ENCODE measurements around the gene BAHCC1. TPM values are rescaled to one million over a fixed set of nuclear protein-coding genes. Genes with fewer than 3 reads are reported as not detected.

The BAHCC1 gene
- total RNA-seq, 1 donor: 11.2 TPM

GRCh38 chr17:81398832-81399411 lies 3.7 kb downstream of the BAHCC1 start:
- Histone ChIP-seq H3K9me3 (ENCODE audit: low read depth, low read length) (no peaks in the 10 kb centered on the region), H3K4me2 (ENCODE audit: insufficient read depth, low read length) (peak overlapping the region; percentile 95), H3K36me3 (ENCODE audit: insufficient read depth, low read length) (no peaks in the 10 kb centered on the region), H4K20me1 (ENCODE audit: insufficient read depth, low read length) (peaks cover 8% of the 10 kb centered on the region), H3K4me3 (ENCODE audit: insufficient read depth, low read length) (peak overlapping the region; percentile 84), H3K79me2 (ENCODE audit: insufficient read depth, low read length) (peaks cover 74% of the 10 kb centered on the region), H3K27ac (ENCODE audit: low read depth, low read length) (peak overlapping the region; percentile 86), H3K4me1 (ENCODE audit: insufficient read depth, low read length) (peaks cover 50% of the 10 kb centered on the region), H2AFZ (ENCODE audit: low read length) (peak overlapping the region; percentile 32), H3K27me3 (ENCODE audit: insufficient read depth, low read length) (no peaks in the 10 kb centered on the region)
- TF ChIP-seq, protein P1, sequence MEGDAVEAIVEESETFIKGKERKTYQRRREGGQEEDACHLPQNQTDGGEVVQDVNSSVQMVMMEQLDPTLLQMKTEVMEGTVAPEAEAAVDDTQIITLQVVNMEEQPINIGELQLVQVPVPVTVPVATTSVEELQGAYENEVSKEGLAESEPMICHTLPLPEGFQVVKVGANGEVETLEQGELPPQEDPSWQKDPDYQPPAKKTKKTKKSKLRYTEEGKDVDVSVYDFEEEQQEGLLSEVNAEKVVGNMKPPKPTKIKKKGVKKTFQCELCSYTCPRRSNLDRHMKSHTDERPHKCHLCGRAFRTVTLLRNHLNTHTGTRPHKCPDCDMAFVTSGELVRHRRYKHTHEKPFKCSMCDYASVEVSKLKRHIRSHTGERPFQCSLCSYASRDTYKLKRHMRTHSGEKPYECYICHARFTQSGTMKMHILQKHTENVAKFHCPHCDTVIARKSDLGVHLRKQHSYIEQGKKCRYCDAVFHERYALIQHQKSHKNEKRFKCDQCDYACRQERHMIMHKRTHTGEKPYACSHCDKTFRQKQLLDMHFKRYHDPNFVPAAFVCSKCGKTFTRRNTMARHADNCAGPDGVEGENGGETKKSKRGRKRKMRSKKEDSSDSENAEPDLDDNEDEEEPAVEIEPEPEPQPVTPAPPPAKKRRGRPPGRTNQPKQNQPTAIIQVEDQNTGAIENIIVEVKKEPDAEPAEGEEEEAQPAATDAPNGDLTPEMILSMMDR (IDR thresholded peaks at IDR 0.05; ENCODE audit: extremely low read depth, low read depth, low read length): no peak
- peak; percentile 94 for DNase-seq (ENCODE audit: insufficient read length, low spot score, missing footprints)

- no peaks in the 10 kb centered on the region for H3K27me3 ChIP-seq (ENCODE audit: insufficient read depth, low read length)
- H3K79me2 ChIP-seq (ENCODE audit: insufficient read depth, low read length): peaks cover 76% of the 10 kb centered on the region
- DNase-seq (ENCODE audit: insufficient read length, low spot score, missing footprints): peak; percentile 94
- H3K4me1 ChIP-seq (ENCODE audit: insufficient read depth, low read length): peaks cover 51% of the 10 kb centered on the region
- TF ChIP-seq, protein P1 (IDR thresholded peaks at IDR 0.05; ENCODE audit: extremely low read depth, low read depth, low read length): no peak
- peaks cover 3% of the 10 kb centered on the region for H4K20me1 ChIP-seq (ENCODE audit: insufficient read depth, low read length)
- H3K4me2 ChIP-seq (ENCODE audit: insufficient read depth, low read length): peak overlapping the region; percentile 88
- no peaks in the 10 kb centered on the region for H3K9me3 ChIP-seq (ENCODE audit: low read depth, low read length)
- no peaks in the 10 kb centered on the region for H3K36me3 ChIP-seq (ENCODE audit: insufficient read depth, low read length)
- H3K4me3 ChIP-seq (ENCODE audit: insufficient read depth, low read length): peak overlapping the region; percentile 84
- H3K27ac ChIP-seq (ENCODE audit: low read depth, low read length): peak overlapping the region; percentile 72
- H2AFZ ChIP-seq (ENCODE audit: low read length): peak overlapping the region; percentile 10
Observed at GRCh38 chr17:81399481-81400153, 4.4 kb downstream of the BAHCC1 start.

DNA sequence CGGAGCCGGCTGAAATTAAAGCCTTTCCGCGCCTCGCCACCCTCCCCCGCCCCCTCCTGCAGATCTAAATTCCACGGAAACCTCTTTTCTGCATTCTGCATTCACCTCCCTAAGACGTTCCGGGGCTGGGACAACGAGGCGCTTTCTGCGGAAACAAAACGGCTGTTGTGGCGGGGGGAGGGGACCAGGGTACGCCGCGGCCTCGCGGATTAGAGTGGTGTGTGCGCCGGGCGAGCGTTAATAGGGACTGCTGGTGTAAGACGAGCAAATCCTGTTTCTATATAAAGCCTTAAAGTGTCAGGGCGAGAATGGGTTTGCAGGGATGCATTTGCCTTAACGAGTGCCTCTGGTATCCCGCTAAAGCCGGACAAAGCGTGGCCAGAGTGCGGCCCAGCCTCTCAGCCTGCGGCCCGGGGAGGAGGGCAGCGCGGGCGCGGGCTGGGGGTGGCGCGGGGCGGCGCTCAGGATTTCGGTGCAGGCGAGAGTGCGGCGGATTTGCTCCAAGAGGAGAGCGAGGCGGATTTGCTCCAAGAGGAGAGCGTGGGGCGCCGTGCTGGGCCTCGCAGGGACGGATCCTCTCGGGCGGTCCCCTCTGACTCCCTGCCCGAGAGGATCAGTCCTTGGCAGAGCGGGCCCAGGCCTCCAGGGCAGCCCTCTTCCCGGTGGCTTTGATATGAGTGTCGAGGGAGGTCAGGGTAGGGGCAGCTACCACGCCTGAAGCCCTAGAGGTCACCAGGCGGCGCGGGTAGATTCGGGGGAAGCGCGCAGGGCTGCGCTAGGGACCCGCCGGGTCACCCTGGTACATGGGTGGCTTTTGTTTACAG lies 5.1 kb downstream of the BAHCC1 start:
- H3K4me1 ChIP-seq (ENCODE audit: insufficient read depth, low read length): peaks cover 54% of the 10 kb centered on the region
- H2AFZ ChIP-seq (ENCODE audit: low read length): peak overlapping the region; percentile 72
- H3K4me3 ChIP-seq (ENCODE audit: insufficient read depth, low read length): peak overlapping the region; percentile 84
- DNase-seq (ENCODE audit: insufficient read length, low spot score, missing footprints): peak; percentile 98
- peaks cover 2% of the 10 kb centered on the region for H4K20me1 ChIP-seq (ENCODE audit: insufficient read depth, low read length)
- peaks cover 79% of the 10 kb centered on the region for H3K79me2 ChIP-seq (ENCODE audit: insufficient read depth, low read length)
- H3K9me3 ChIP-seq (ENCODE audit: low read depth, low read length): no peaks in the 10 kb centered on the region
- peak overlapping the region; percentile 88 for H3K4me2 ChIP-seq (ENCODE audit: insufficient read depth, low read length)
- peak overlapping the region; percentile 72 for H3K27ac ChIP-seq (ENCODE audit: low read depth, low read length)
- H3K36me3 ChIP-seq (ENCODE audit: insufficient read depth, low read length): no peaks in the 10 kb centered on the region
- no peaks in the 10 kb centered on the region for H3K27me3 ChIP-seq (ENCODE audit: insufficient read depth, low read length)
- TF ChIP-seq, protein P1 (IDR thresholded peaks at IDR 0.05; ENCODE audit: extremely low read depth, low read depth, low read length): no peak

Measured in osteoblast (primary cell).